Activated T-cell treated with anti-CD3 and anti-CD28 coated beads, Interleukin-2, amount 50 U/mL, for 48 hours (primary cell): ENCODE data around the gene POTEB.
"Not testable (repeated sequence)": the region's sequence is repeated elsewhere in the genome, so short reads cannot be mapped to it uniquely, and the experiment has no call there.

Experiments used
- DNase-seq, 2 experiments: peaks; one replicate each; pipeline ENCODE4 v3.0.0-alpha.2; 2020

Gene POTEB

DNA sequence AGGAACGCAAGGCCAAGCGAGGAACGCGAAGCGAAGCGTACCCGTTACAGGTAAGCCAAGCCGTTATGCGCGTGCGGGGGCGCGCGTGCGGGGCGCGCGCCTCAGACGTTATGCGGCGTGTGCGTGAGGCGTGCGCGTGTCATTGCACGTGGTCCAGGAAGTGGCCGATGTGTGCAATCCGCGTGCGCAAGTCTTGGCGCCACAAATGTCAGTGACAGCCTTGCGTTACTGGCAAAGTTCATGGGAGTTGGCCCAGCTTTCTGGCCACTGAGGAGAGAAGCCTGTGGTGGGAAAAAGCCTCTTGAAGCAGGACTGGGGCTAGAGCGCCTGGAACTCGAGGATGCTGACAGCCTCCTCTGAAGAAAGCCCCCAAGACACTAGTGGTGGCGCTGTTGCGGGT is at the start of gene POTEB:
Gene POTEB, minus strand, starts transcription at position 101 of the 400 bp plus-strand sequence. CDS start 489 bp downstream, outside the sequence.
- DNase-seq = not testable (repeated sequence)

DNA sequence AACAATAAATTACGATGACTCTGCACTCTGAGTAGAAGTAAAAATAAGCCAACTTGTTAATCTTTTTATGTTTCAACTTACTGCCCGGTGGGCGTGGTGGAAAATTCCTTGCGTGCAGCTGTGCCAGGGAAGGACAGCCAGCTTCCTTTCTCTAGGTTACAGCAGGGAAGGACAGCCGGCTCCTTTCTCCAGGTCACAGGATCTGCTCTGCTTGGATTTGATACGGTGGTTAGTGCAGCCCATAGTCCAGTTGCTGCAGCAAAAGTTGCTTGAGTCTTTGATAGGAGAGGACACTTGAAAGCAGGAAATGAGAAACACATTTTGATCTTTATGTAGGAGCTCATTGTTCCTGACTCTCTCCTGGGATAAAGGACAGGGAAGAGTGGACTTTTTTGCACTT is 13.4 kb upstream of the POTEB start:
- not testable (repeated sequence) for DNase-seq

DNA sequence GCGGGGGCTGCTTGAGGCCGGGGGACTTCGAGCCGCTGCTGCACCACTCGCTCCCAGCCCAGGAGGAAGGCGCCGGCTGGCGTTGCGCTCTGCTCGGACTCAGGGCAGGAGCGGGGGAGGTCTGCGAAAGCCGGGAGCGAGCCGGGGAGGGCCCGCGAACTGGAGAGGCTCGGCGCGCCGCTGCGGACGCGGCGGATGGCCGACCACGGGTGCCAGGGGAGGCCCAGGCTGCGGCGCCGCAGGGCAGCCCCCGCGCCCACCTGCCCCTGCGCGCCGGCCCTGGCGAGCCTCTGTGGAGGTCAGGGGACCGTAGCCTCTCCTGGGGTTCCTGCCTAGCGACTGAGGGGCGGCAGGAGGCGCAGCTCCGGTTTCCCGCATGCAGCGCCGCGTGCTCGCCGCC is 12.0 kb upstream of the POTEB start:
- not testable (repeated sequence) for DNase-seq

DNA sequence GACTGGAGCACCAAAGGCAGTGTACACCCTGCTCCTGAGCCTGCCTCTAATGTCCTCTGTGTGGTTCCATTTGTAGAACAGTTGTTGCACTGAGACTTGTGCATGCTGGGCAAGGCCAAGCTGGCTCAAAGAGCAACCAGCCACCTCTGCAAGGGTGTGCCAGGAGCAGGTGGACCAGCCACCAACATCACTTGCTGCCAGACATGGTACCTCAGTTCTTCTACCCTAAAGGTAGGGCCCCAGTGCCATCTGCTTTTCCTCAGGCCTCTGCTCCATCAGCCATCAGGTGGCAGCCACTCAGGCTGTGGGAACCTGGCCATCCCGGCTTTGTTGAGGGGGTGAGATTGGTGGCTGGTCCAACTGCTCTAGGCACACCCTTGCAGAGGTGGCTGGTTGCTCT is 38.7 kb downstream of the POTEB start:
- DNase-seq = not testable (repeated sequence)
